ENCODE results near the gene SSUH2.
"Not testable (repeated sequence)": the region's sequence is repeated elsewhere in the genome, so short reads cannot be mapped to it uniquely, and the experiment has no call there.

Gene SSUH2

DNA sequence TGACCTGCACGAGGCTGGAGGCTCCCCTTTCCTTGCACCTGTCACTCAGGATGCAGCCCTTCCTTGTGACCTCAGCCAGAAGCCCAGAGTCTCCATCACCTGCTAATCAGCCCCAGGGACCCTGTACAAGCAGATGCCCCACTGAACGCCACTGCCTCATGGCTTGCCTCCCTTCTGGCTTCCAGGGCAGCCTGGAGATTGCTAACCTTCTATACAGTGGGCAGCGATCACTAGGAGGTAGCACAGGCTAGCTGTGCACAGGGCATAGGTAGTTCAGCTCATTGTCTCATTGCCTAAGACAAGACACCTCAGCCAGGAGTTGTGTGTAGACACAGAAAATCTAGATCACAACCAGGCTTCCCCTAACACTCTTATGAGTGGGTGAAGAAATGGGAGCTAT, 49.3 kb downstream of the SSUH2 start:
- H3K27ac ChIP-seq = no peak overlapping the region
- no peak for TF ChIP-seq CTCF (IDR thresholded peaks at IDR 0.05)

- TF ChIP-seq ZFX (IDR thresholded peaks at IDR 0.05; ENCODE audit: borderline replicate concordance) = no peak
- TF ChIP-seq CTCF (IDR thresholded peaks at IDR 0.05) = no peak
- no peak overlapping the region for H3K27ac ChIP-seq
Observed at GRCh38 chr3:8593021-8593827, 51.4 kb downstream of the SSUH2 start.

GRCh38 chr3:8589880-8590556, 54.6 kb downstream of the SSUH2 start:
- H3K27ac ChIP-seq = no peak overlapping the region
- TF ChIP-seq CTCF (IDR thresholded peaks at IDR 0.05) = no peak
- TF ChIP-seq ZFX (IDR thresholded peaks at IDR 0.05; ENCODE audit: borderline replicate concordance) = no peak

- TF ChIP-seq ZFX (IDR thresholded peaks at IDR 0.05; ENCODE audit: borderline replicate concordance) (no peak), CTCF (IDR thresholded peaks at IDR 0.05) (no peak)
- H3K27ac ChIP-seq = no peak overlapping the region
Observed at GRCh38 chr3:8584661-8585060, 59.9 kb downstream of the SSUH2 start.

- TF ChIP-seq CTCF (IDR thresholded peaks at IDR 0.05) (no peak), ZFX (IDR thresholded peaks at IDR 0.05; ENCODE audit: borderline replicate concordance) (no peak)
- H3K27ac ChIP-seq = no peak overlapping the region
Observed at GRCh38 chr3:8581806-8582445, 62.7 kb downstream of the SSUH2 start.

DNA sequence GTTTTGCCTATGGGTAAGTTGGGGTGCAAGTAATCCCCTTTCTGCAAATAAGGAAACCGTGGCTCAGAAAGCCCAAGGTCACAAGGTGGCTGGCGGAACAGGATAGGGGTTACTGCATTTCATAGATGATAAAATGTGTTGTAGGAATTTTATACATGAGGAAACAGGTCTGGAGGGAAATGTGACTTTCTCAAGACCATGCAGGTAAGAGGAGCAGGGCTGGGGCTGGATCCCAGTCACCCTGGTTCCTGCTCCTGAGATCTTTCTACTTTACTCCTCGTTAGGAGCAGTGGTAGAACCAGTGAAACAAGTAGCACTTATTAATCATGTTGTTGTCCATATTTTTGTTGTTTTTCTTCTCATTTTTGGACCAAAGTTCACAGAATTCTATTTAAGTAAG, 63.2 kb downstream of the SSUH2 start:
- TF ChIP-seq ZFX (IDR thresholded peaks at IDR 0.05; ENCODE audit: borderline replicate concordance) = no peak
- no peak for TF ChIP-seq CTCF (IDR thresholded peaks at IDR 0.05)

GRCh38 chr3:8580434-8580833, 64.2 kb downstream of the SSUH2 start:
- H3K27ac ChIP-seq = not testable (repeated sequence)

More for the DNA sequence above, 63.2 kb downstream of the SSUH2 start:
- no peak overlapping the region for H3K27ac ChIP-seq

Data from 22Rv1 (cell line).